ENCODE results near the gene P2RX2.

Gene P2RX2

DNA sequence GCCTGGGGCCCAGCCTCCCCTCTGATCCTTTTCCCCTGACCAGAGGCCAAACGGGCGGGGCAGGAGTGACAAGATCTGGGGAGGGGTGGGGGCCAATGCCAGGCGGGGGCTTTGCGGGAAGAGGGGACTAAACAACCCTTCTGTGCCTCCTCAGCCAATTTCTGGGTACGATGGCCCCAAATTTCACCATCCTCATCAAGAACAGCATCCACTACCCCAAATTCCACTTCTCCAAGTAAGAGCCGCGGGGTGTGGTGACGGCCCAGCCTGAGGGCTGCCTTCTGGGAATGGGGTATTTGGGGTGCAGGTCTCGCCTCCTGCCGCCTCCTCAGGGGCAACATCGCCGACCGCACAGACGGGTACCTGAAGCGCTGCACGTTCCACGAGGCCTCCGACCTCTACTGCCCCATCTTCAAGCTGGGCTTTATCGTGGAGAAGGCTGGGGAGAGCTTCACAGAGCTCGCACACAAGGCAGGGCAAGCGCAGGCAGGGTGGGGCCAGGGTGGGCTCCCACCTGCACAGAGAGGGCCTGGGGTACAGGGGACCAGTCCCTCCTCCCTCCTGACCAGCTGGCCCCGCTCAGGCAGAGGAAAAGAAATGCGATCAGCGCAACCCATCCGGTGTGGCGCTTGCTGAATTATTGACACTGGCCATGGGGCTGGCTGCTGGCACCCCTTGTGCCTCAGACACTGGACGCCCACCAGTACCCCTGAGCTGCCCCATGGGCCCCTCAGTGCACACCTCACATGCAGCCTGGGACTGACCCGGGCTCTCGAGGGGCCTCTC lies 1.7 kb downstream of the P2RX2 start:
- no peak for DNase-seq (ENCODE audit: low spot score)

DNA sequence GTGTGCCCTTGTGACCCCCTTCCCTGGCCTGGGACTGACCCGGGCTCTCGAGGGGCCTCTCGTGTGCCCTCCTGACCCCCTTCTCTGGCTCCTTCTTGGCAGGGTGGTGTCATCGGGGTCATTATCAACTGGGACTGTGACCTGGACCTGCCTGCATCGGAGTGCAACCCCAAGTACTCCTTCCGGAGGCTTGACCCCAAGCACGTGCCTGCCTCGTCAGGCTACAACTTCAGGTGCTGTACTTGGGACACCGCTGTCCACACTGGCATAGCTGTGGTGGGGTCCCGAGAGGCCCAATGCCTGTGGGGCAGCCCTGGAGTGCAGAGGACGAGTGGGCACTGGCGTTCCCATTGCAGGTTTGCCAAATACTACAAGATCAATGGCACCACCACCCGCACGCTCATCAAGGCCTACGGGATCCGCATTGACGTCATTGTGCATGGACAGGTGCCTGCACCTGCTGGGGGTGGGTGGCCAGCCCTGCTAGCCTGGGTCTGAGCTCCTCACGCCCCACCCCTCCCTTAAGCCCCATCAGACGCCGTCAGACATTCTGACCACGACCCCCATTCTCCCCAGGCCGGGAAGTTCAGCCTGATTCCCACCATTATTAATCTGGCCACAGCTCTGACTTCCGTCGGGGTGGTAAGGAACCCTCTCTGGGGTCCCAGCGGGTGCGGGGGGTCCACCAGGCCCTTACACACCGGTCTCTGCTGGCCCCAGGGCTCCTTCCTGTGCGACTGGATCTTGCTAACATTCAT lies 2.5 kb downstream of the P2RX2 start:
- no peak for DNase-seq (ENCODE audit: low spot score)

DNA sequence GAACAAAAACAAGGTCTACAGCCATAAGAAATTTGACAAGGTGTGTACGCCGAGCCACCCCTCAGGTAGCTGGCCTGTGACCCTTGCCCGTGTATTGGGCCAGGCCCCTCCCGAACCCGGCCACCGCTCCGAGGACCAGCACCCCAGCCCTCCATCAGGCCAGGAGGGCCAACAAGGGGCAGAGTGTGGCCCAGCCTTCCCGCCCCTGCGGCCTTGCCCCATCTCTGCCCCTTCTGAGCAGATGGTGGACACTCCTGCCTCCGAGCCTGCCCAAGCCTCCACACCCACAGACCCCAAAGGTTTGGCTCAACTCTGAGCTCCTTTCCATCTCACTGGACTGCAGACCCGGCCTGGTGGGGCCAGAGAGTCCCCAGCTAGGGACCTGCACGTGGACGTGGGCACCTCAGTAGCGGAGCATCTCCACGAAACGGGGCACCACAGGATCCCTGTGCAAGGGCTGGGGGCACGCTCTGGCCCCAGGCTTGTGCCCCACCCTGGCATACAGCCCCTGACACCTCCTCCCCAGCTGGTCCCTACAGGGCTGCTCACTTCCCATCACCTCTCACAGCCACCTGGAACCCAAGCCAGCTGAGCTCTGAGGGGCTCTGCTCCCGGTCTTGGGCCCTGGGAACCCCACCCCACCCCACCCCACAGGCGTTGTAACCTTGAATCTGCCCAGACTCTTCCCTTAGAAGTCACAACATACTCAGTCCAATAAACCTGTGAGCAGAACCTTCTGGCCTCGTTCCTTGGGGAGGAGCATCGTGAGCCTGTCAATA lies 3.3 kb downstream of the P2RX2 start:
- no peak for DNase-seq (ENCODE audit: low spot score)

DNA sequence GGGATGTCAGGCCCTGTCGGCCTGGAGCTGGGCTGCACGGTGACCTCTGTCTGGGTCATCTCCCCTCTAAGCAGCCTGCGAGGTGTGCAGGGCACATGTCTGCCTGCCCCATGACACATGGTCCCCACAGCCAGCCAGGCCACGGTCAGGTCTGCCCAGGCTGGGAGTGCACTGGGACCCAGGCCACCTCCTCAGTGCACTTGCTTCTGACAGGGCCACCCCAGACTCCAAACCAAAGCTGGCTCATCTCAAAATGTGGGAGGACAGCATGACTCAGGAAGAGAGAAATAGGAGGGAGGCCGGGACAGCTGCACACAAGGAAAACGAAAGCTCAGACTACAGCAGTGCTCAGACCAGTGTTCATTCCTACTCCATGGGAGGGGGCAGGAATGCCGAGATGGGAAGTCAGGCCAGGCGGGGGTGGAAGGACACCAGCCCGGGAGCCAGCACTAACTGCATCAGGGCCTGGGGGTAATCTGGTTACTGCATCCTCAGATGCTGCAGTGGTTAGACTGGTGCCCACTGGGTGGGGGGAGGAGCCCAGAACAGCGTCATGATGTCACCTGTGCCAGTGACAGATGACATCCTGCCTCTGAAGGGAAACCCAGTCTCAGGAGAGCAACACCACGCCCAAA lies 4.0 kb downstream of the P2RX2 start:
- DNase-seq (ENCODE audit: low spot score), result no peak

DNA sequence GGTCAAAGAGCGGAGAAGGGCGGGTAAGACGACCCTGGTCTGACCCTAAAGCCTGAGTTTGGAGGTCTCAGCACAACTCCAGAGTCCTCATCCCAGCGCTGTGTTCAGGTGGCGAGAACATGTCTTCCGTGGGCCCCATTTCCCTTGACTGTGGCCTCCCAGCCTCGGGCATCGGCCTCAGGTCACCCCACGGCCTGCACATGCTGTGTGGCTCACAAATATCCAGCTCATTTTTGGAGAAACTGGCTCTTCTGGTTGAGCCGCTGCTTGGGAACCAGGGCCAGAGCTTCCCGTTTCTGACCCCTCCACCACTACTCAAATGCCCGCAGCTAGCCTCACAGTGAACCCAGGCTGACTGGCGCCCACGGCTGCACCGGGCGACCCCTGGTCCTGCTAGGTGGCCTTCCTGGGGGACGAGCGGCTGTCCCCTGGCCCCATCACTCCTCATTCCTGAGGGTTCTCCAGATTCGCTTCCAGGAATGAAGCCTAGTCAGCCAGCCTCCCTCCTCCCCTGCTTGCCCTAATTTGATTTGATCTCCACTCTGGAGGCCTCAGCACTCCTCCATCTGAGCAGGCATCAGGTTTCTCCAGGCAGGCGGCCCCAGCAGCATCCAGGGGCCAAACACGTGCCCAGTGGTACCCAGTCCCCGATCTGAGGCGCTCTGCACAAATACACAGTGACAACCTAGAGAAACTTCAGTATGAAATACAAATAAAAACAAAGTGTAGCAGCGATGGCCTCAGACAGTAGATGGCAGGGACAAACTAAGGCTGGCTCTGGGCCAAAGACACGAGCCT lies 4.7 kb downstream of the P2RX2 start:
- no peak for DNase-seq (ENCODE audit: low spot score)

DNA sequence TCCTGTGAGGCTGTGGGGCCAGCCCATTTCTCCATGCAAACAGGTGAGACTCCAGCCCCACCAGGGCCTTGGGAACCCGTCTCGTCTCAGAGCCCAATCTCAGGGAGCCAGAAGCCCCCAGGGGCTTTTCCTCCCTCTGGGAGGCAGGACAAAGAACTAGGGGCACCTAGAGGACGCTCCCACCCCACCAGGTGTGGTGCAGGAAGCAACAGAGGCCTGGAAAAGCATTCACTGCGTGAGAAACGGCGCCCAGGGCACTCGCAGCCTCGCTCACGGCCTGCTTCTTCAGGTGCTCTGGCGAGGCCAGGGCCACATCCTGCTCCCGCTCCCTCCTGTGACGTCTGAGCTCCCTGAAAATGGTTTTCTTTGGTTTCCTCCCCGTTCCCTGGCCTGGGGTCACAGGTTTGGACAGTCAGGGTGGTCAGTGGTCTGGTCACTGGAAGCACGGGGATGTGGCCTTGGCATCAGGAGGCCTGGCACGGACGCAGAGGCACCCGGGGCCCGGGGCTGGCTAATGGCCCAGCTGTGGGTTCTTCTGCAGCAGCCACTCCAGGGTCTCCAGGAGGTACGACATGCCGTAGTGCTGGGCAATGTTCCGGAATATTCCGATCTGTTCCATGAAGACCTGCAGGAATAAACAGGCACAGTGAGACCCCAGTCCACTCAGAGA lies 5.7 kb downstream of the P2RX2 start:
- DNase-seq (ENCODE audit: low spot score), result no peak

DNA sequence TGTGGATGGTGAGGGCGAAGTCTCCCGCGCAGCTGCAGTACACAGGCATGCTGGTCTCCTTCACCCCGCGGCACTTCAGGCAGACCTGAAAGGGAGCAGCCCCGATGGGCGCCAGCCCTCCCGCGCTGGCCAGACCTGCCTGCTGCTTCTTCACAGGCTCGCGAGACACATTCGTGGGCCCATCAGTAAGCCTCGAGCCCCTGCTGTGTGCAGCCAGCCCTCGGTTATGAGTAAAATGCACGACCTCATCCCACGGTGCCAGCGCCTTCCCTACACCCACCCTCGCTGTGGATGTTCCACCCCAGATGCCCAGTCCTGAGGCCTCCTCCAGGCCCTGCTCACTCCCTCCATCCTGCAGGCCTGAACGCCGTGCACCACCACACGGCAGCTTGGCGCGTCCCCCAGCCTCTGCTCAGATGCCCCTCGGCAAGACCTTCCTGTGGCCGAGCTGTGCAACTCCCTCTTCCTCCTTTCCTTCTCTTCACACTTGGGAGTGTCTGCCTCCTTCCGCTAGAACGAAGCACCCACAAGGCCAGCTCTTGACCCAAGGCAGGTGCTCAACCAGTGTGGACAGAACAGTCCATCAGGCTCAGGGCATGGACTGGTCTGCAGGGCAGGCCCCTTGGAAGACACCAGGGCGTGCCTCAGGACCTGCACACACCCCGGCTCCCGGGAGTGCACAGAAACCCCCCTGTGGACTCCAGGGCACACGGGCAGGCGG lies 6.5 kb downstream of the P2RX2 start:
- DNase-seq (ENCODE audit: low spot score), result no peak

DNA sequence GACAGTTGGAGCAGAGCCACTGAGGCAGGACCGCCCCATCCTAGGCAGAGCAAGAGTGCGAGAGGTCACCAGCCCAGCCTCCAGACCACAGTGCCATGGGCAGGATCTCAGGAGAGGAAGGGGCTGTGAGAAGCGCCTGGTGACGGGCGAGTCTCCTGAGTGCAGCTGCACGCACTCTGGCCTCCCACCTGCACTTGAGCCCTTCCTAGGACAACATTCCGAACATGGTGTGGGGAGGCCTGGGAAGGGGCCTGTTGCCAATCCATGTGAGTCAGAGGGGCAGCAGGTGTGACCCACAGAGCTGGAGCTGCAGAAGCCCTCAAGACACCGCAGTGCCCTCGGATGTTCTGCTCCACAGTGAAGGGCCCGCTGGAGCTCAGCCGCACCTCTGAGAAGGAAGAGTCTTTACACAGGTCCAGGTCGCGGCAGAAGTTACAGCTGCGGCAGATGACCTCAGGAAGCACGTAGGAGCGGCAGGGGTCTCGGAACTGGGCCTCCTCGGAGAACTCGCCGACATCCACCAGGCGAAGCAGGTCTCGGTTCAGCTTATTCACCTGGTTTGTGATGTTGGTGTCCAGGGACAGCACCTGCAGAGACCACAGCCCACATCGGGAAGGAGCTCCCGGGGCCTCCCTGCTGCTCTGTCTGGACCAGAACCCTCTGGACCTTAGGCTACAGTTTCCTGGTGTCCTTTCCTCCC lies 7.3 kb downstream of the P2RX2 start:
- no peak for DNase-seq (ENCODE audit: low spot score)

DNA sequence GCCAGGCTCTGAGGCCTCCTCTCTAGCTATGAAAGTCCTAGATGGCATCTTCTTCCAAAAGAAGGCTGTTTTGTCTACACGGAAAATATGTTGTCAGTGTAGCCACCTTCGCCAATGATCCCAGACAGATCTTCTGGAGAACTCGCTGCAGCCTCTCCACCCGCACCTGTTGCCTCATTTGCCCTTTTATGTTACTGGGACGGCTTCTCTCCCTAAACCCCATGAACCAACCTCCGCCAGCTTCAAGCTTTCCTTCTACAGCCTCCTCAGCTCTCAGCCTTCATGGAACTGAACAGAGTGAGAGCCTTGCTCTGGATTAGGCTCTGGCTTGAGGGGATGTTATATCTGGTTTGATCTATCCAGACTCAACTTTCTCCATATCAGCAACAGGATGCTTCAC lies 10.8 kb downstream of the P2RX2 start:
- no peak for DNase-seq (ENCODE audit: low spot score)

DNA sequence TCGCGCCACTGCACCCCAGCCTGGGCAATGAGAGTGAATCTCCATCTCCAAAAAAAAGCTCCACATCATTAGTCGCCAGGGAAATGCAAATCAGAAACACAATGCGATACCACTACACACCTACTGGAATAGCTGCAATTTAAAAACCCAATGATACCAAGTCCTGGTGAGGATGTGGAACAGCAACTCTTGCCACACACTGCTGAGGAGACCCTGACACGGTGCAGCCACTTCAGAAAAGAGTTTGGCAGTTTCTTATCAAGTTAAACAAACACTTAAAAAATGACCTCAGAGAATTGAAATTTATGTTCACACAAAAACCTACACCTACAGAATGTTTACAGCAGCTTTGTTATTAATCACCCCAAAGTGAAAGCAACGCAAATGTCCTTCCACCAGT lies 12.1 kb downstream of the P2RX2 start:
- DNase-seq (ENCODE audit: low spot score), result no peak

DNA sequence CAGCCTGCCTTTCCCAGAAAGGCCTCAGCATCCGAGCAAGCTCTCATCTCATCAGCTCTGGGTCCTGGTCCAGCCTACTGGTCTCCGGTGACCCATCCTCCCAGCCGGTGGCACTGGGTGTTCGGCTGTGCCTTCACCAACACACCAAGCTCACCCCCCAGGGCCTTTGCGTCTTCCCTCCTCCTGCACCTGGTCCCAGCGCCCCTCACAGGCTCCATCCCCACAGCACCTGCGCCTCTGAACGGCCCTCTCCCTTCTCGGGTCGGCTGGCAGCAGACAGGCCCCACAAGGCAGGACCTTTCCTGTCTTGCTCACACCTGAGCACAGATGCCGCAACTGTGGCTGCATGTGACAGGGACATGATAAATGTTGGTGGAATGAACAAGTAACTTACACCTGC lies 13.1 kb downstream of the P2RX2 start:
- no peak for DNase-seq (ENCODE audit: low spot score)

DNA sequence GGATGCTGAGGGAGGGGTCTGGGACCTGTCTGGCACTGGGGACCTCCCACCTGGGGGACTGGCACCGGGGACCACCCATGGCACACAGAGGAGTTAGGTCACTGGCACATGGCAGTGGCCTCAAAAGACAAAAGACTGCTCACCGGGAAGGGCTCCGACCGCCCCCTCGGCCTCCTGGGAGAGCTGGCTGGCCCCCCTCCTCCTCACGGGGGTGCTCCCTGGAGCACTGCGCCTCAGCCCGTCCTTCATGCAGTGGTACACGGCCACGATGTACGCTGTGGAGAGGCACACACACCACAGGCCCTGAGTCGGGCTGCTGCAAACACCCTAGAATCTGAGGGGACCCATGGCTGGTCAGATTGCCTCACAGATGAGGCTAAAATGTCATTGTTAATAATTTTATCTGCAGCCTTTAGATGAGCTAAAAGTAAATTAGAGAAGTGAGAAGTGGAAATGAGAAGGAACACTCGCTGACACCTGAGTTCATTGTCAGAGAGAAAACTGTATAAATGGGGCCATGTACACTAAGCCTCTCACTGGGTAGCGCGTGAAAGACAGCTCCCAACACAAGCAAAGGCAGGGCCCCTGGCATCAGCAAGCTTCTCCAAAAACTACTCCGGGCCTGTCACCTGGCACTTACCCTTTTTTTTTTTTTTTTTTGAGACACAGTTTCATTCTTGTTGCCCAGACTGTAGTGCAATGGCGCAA lies 14.1 kb downstream of the P2RX2 start:
- DNase-seq (ENCODE audit: low spot score), result no peak

DNA sequence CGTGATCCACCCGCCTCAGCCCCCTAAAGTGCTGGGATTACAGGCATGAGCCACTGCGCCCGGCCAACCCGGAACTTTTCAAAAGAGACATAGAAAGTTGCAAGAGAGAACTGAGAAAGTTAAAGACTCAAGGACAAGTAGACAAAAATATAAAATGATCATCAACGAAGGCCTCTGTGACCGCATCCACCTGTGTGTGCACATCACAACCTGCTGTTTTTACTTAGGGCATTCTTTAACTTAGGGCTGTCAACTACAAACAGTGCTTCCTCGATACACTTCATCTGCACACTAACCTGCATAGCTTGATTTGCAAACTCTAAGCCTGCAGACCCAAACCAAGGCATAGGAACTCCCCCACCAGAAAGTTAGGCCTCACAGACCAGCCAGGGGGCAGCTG lies 14.8 kb downstream of the P2RX2 start:
- DNase-seq (ENCODE audit: low spot score), result no peak

DNA sequence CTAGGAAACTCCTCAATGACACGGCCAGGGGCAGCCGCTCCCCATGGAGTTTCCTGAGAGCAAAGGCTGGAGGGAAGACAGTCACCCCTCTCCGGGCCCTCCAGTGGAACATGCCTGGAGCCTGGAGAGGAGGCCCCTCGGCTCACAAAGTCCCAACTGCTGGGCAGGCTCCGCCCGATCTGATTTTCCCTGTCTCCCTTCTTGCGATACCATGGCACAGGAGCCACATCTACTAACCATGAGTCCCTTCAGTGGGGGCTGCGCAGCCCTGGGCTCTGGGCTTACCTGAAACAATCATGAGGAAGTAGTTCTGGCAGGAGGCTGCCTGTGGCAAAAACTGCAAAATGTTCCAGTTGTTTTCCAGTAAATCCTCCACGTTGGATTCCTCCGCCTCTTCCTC lies 15.3 kb downstream of the P2RX2 start:
- no peak for DNase-seq (ENCODE audit: low spot score)

DNA sequence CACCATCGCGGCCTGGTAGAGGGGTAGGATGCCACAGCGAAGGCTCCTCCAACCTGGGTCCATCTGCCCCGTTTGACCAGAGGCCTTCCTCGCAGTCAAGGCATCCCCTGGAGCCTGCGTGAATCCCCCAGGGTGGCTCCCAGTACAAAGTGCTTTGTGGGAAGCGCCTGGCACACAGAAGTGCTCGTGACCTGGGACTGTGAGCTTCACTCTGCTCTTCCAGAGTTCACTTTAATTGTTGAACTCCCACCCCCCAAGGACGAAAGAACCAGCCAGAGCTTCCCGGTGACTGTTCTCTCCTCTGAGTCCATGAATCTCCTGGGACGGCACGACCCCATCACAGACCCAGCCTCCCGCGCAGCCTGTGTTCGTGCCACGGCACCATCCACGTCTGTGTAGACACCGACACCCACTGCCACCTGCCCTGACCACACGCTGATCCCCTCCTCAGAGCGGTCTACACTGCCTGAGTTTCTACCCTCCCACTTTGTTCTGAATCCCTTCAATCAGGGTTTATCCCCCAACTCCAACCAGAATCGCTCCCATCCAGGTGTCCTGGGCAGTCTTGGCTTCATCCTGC lies 15.9 kb downstream of the P2RX2 start:
- DNase-seq (ENCODE audit: low spot score), result no peak

DNA sequence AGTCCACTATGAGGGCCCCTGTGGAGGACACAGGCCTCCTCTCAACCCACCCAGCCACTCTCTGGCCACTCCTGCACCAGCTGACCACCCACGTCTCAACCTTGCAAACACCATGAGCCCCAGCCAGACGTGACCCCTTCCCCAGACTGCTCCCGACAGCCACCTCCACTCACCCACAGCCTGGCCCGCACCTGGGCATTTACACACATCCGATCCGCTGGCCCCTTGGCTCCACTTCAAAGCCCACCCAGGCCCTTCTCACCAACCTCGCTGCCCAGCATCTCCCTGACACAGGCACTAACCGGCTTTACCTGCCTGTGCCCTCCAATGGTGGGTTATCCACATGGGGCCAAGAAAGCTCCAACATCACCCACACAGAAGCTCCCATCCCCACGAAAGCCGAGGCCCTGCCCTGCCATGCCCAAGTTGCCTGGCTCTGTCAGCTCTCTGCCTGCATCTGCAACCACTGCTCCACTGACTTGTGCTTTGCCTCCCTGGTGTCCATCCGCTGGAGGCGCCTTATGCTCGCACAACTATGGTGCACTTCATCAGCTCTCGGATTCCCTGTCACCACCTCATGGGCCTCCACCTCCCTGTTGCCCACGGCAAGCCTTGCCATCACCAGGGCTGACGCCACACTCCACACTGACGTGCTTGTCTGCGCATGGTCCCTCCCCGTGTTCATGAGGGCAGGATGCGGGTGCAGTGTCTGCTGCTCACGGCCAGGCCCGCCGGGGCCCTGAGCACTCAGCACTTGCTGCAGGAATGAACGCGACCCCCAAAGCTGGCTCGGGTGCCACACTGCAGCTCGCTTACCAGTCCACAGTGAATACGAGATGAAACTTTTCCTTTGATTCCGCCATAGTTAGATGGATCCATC lies 16.7 kb downstream of the P2RX2 start:
- DNase-seq (ENCODE audit: low spot score), result no peak

DNA sequence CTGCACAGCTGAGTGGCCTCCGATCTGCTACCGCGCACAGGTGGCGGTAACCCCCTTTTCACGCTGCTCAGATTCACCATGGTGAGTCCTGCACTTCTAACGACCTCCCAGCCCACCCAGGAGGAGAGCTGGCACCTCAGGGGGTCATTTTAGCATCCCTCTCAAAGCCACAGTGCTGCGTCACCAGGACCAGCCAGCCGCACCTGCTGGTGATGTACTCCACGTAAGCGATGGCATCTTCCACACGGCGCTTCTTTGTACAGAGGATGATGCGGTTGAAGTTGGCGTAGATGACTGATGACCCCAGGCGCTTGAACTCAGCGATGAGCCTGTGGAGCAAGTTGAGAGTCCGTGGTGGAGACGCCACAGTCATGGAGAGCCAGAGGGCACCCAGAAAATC lies 19.2 kb downstream of the P2RX2 start:
- DNase-seq (ENCODE audit: low spot score), result no peak

Data from COLO829 (cell line).